ENCODE measurements around the gene SLC38A11. TPM values are rescaled to one million over a fixed set of nuclear protein-coding genes. Genes with fewer than 3 reads are reported as not detected.
A peak's percentile ranks its signal among the peaks of the same experiment; 100 is the strongest.
"Not testable (repeated sequence)": the region's sequence is repeated elsewhere in the genome, so short reads cannot be mapped to it uniquely, and the experiment has no call there.

The SLC38A11 gene
- total RNA-seq, 2 donors from 2014 or later: not detected

DNA sequence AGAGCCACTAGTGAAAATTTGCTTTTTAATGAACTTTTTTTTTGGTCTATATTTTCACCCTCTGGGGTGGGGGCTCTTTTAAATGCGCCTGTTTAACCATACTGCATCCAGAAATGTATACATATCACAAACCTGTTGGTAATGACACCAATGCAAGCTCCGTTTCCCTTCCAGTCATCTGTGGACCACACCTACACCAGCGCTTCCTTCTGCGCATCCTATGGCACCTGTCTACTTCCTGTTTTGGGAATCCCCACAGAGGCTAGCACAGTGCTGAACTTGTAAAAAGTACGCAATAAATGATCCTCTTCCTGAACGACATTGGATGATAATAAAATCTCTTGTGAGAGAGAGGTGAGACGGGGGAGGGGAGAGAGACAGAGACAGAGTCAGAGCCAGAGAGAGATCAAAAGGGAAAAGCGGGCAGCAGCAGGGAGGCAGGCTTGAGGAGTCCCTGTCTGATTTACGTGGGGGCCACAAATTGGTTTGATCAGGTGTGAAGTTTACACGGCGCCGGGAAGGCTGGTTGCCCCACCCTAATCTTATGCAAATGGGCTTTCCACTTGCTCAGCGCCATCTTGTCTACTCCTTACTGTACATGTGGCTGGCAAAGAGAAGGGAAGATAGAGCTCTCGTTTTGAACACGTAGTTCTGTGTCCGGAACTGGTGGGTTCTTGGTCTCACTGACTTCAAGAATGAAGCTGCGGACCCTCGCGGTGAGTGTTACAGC is 38.1 kb upstream of the SLC38A11 start:
- Mint-ChIP-seq H3K27me3 (ENCODE audit: insufficient read depth) (peaks cover 2% of the 10 kb centered on the region), H3K36me3 (ENCODE audit: low read depth) (peaks cover 2% of the 10 kb centered on the region), H3K4me1 (peaks cover 2% of the 10 kb centered on the region), H3K9me3 (peaks cover 17% of the 10 kb centered on the region), H3K27ac (no peak overlapping the region), H3K4me3 (no peak overlapping the region)
- Histone ChIP-seq H3K9me3 (ENCODE audit: control insufficient read depth, low read length) (no peaks in the 10 kb centered on the region), H3K27me3 (ENCODE audit: control insufficient read depth, insufficient read depth, low read length, poor library complexity, severe bottlenecking) (no peaks in the 10 kb centered on the region), H3K27ac (ENCODE audit: low read depth, low read length) (no peak overlapping the region), H3K9ac (ENCODE audit: extremely low read depth, low read length, poor library complexity, severe bottlenecking) (no peak overlapping the region), H3K4me3 (ENCODE audit: low read length) (no peak overlapping the region), H3K36me3 (ENCODE audit: control insufficient read depth, insufficient read depth, low read length) (no peaks in the 10 kb centered on the region), H3K4me1 (ENCODE audit: control insufficient read depth, insufficient read depth, low read length) (no peaks in the 10 kb centered on the region)
- no peak for DNase-seq
- 90 to 91% methylated on average over 15 to 19 of the region's 19 CpGs for WGBS, 2 experiments (ENCODE audit: insufficient coverage in 1 of 2, insufficient read length in 1 of 2)
- TF ChIP-seq, protein P1, sequence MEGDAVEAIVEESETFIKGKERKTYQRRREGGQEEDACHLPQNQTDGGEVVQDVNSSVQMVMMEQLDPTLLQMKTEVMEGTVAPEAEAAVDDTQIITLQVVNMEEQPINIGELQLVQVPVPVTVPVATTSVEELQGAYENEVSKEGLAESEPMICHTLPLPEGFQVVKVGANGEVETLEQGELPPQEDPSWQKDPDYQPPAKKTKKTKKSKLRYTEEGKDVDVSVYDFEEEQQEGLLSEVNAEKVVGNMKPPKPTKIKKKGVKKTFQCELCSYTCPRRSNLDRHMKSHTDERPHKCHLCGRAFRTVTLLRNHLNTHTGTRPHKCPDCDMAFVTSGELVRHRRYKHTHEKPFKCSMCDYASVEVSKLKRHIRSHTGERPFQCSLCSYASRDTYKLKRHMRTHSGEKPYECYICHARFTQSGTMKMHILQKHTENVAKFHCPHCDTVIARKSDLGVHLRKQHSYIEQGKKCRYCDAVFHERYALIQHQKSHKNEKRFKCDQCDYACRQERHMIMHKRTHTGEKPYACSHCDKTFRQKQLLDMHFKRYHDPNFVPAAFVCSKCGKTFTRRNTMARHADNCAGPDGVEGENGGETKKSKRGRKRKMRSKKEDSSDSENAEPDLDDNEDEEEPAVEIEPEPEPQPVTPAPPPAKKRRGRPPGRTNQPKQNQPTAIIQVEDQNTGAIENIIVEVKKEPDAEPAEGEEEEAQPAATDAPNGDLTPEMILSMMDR (conservative IDR thresholded peaks at IDR 0.05): no peak

- Histone ChIP-seq H3K27me3 (ENCODE audit: control insufficient read depth, insufficient read depth, low read length, poor library complexity, severe bottlenecking) (no peaks in the 10 kb centered on the region), H3K9ac (ENCODE audit: extremely low read depth, low read length, poor library complexity, severe bottlenecking) (no peak overlapping the region), H3K9me3 (ENCODE audit: control insufficient read depth, low read length) (no peaks in the 10 kb centered on the region), H3K4me3 (ENCODE audit: low read length) (no peak overlapping the region), H3K4me1 (ENCODE audit: control insufficient read depth, insufficient read depth, low read length) (no peaks in the 10 kb centered on the region), H3K27ac (ENCODE audit: low read depth, low read length) (no peak overlapping the region), H3K36me3 (ENCODE audit: control insufficient read depth, insufficient read depth, low read length) (no peaks in the 10 kb centered on the region)
- Mint-ChIP-seq H3K27me3 (ENCODE audit: insufficient read depth) (peaks cover 2% of the 10 kb centered on the region), H3K9me3 (peaks cover 17% of the 10 kb centered on the region), H3K36me3 (ENCODE audit: low read depth) (peaks cover 2% of the 10 kb centered on the region), H3K27ac (peak overlapping the region; percentile 15), H3K4me1 (peaks cover 2% of the 10 kb centered on the region), H3K4me3 (no peak overlapping the region)
- 0 to 5% methylated on average over 2 to 5 of the region's 5 CpGs for WGBS, 2 experiments (ENCODE audit: insufficient coverage in 1 of 2, insufficient read length in 1 of 2)
- TF ChIP-seq, protein P1 (conservative IDR thresholded peaks at IDR 0.05): peak; percentile 71
- DNase-seq: peak; percentile 71
Observed at GRCh38 chr2:164992818-164993217, 37.5 kb upstream of the SLC38A11 start.

DNA sequence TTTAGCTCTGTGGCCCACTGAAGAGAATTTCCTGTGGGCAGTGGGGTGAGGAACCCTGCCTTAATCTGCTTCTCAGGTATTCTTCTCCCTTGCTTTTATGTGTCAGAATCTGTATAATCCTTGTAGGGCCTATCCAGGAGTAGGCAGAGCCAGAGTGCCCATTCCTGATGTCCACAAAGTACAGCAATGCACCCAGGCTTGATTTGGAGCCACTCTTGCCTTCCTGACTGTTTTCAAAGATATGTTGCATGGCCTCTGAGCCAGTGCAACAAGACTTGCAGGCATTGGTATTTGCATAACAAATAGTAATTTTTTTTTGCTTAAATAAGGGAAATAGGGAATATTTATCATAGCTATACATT is 36.7 kb upstream of the SLC38A11 start:
- H3K27me3 Mint-ChIP-seq (ENCODE audit: insufficient read depth); DNase-seq; H3K4me1 Mint-ChIP-seq; H3K4me3 Mint-ChIP-seq; H3K4me3 ChIP-seq (ENCODE audit: low read length); H3K9ac ChIP-seq (ENCODE audit: extremely low read depth, low read length, poor library complexity, severe bottlenecking); H3K9me3 ChIP-seq (ENCODE audit: control insufficient read depth, low read length); H3K4me1 ChIP-seq (ENCODE audit: control insufficient read depth, insufficient read depth, low read length); H3K36me3 ChIP-seq (ENCODE audit: control insufficient read depth, insufficient read depth, low read length); H3K27ac ChIP-seq (ENCODE audit: low read depth, low read length); H3K27me3 ChIP-seq (ENCODE audit: control insufficient read depth, insufficient read depth, low read length, poor library complexity, severe bottlenecking); H3K27ac Mint-ChIP-seq; H3K36me3 Mint-ChIP-seq (ENCODE audit: low read depth): not testable (repeated sequence)
- peaks cover 17% of the 10 kb centered on the region for H3K9me3 Mint-ChIP-seq

DNA sequence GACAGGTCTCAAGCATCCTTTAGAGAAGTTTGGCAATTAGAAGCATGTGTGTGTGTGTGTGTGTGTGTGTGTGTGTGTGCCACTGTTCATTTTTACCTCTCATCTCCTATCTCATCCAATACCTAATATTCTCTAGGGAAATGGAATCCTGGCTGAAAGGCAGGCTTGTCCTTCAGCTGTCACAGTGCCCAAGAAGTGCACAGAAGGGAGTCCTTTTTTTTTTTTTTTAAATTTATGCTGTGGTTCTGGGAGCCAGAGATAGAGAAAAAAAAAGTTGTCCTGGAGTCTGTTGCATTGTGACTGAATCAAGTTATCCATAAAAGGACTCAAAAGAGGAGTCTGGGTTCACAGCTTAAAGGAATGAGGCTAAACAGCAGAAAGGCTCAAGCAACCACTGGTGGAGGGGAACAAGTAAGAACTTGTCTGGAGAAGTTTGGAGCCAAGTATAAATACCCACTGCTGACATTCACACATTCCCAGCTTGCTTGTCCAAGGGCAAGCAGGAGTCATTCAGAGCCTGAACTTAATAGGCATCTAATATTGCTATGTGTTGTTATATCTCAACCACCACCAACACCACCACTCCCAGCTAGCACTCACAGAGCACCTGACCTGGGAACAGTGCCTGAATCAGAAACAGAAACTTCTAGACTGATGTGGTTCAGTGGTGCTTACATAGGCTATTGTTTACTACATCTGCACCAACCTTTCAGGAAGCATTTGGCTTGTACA is 36.2 kb upstream of the SLC38A11 start:
- H3K9me3 ChIP-seq (ENCODE audit: control insufficient read depth, low read length); H3K36me3 ChIP-seq (ENCODE audit: control insufficient read depth, insufficient read depth, low read length); H3K27ac Mint-ChIP-seq; H3K27me3 ChIP-seq (ENCODE audit: control insufficient read depth, insufficient read depth, low read length, poor library complexity, severe bottlenecking); H3K4me1 Mint-ChIP-seq; H3K9ac ChIP-seq (ENCODE audit: extremely low read depth, low read length, poor library complexity, severe bottlenecking); DNase-seq; H3K4me1 ChIP-seq (ENCODE audit: control insufficient read depth, insufficient read depth, low read length); H3K27ac ChIP-seq (ENCODE audit: low read depth, low read length); H3K27me3 Mint-ChIP-seq (ENCODE audit: insufficient read depth); H3K4me3 Mint-ChIP-seq; H3K36me3 Mint-ChIP-seq (ENCODE audit: low read depth); H3K4me3 ChIP-seq (ENCODE audit: low read length): not testable (repeated sequence)
- H3K9me3 Mint-ChIP-seq: peaks cover 17% of the 10 kb centered on the region

GRCh38 chr2:164990953-164991352 is 35.6 kb upstream of the SLC38A11 start:
- H3K4me3 ChIP-seq (ENCODE audit: low read length); H3K27me3 ChIP-seq (ENCODE audit: control insufficient read depth, insufficient read depth, low read length, poor library complexity, severe bottlenecking); H3K36me3 ChIP-seq (ENCODE audit: control insufficient read depth, insufficient read depth, low read length); H3K4me1 Mint-ChIP-seq; H3K36me3 Mint-ChIP-seq (ENCODE audit: low read depth); H3K4me3 Mint-ChIP-seq; H3K27ac Mint-ChIP-seq; H3K27ac ChIP-seq (ENCODE audit: low read depth, low read length); H3K9ac ChIP-seq (ENCODE audit: extremely low read depth, low read length, poor library complexity, severe bottlenecking); H3K27me3 Mint-ChIP-seq (ENCODE audit: insufficient read depth); H3K4me1 ChIP-seq (ENCODE audit: control insufficient read depth, insufficient read depth, low read length); H3K9me3 ChIP-seq (ENCODE audit: control insufficient read depth, low read length); DNase-seq: not testable (repeated sequence)
- peaks cover 17% of the 10 kb centered on the region for H3K9me3 Mint-ChIP-seq

- not testable (repeated sequence) for H3K27ac Mint-ChIP-seq; H3K27me3 ChIP-seq (ENCODE audit: control insufficient read depth, insufficient read depth, low read length, poor library complexity, severe bottlenecking); H3K36me3 Mint-ChIP-seq (ENCODE audit: low read depth); H3K9ac ChIP-seq (ENCODE audit: extremely low read depth, low read length, poor library complexity, severe bottlenecking); H3K9me3 ChIP-seq (ENCODE audit: control insufficient read depth, low read length); H3K4me3 ChIP-seq (ENCODE audit: low read length); H3K36me3 ChIP-seq (ENCODE audit: control insufficient read depth, insufficient read depth, low read length); H3K4me1 Mint-ChIP-seq; H3K27ac ChIP-seq (ENCODE audit: low read depth, low read length); H3K27me3 Mint-ChIP-seq (ENCODE audit: insufficient read depth); H3K4me1 ChIP-seq (ENCODE audit: control insufficient read depth, insufficient read depth, low read length); DNase-seq; H3K4me3 Mint-ChIP-seq
- peaks cover 12% of the 10 kb centered on the region for H3K9me3 Mint-ChIP-seq
- 83% methylated on average over 1 of the region's 3 CpGs; no CpG with 5 or more reads in 1 of the 2 experiments for WGBS, 2 experiments (ENCODE audit: insufficient coverage in 1 of 2, insufficient read length in 1 of 2)
Observed at GRCh38 chr2:164988805-164989204, 33.5 kb upstream of the SLC38A11 start.

All from endodermal cell (in vitro differentiated cells).